Measurements from ENCODE around the gene ST13.
"Not testable (repeated sequence)": the region's sequence is repeated elsewhere in the genome, so short reads cannot be mapped to it uniquely, and the experiment has no call there.

ST13 gene

GRCh38 chr22:40856513-40857308 lies at the start of gene ST13, which contains the start of gene XPNPEP3:
Gene ST13 (minus strand): TSS chr22:40856639. CDS start chr22:40856540, 99 bp downstream.
Gene XPNPEP3 (plus strand): TSS chr22:40857148. CDS start chr22:40857182, 34 bp downstream.
- DNase-seq = peak; percentile 81

- DNase-seq = no peak
Observed at GRCh38 chr22:40904101-40904500, 47.7 kb upstream of the ST13 start.

GRCh38 chr22:40898850-40899357 lies 42.5 kb upstream of the ST13 start:
- DNase-seq = no peak

GRCh38 chr22:40894417-40894816 lies 38.0 kb upstream of the ST13 start:
- no peak for DNase-seq

- DNase-seq = no peak
Observed at GRCh38 chr22:40890881-40891280, 34.4 kb upstream of the ST13 start.

- no peak for DNase-seq
Observed at GRCh38 chr22:40889116-40889515, 32.7 kb upstream of the ST13 start.

- no peak for DNase-seq
Observed at GRCh38 chr22:40878922-40879321, 22.5 kb upstream of the ST13 start.

- DNase-seq = no peak
Observed at GRCh38 chr22:40877488-40877887, 21.0 kb upstream of the ST13 start.

GRCh38 chr22:40876907-40877306 lies 20.5 kb upstream of the ST13 start:
- no peak for DNase-seq

- no peak for DNase-seq
Observed at GRCh38 chr22:40875111-40875510, 18.7 kb upstream of the ST13 start.

GRCh38 chr22:40874016-40874415 lies 17.6 kb upstream of the ST13 start:
- DNase-seq = no peak

GRCh38 chr22:40868379-40868778 lies 11.9 kb upstream of the ST13 start:
- DNase-seq = not testable (repeated sequence)

GRCh38 chr22:40867109-40867508 lies 10.7 kb upstream of the ST13 start:
- no peak for DNase-seq

GRCh38 chr22:40862537-40862936 lies 6.1 kb upstream of the ST13 start:
- DNase-seq = no peak

GRCh38 chr22:40862013-40862412 lies 5.6 kb upstream of the ST13 start, which contains the start of gene DNAJB7:
Gene DNAJB7 (minus strand): TSS chr22:40862113. CDS start chr22:40861994, 119 bp downstream.
- DNase-seq = no peak

- DNase-seq = no peak
Observed at GRCh38 chr22:40857309-40857855, 943 bp upstream of the ST13 start.

- DNase-seq = no peak
Observed at GRCh38 chr22:40855979-40856512, 393 bp downstream of the ST13 start.

GRCh38 chr22:40855071-40855978 lies 1.1 kb downstream of the ST13 start:
- DNase-seq = no peak

- no peak for DNase-seq
Observed at GRCh38 chr22:40853961-40854360, 2.5 kb downstream of the ST13 start.

GRCh38 chr22:40853333-40853732 lies 3.1 kb downstream of the ST13 start:
- no peak for DNase-seq

- DNase-seq = not testable (repeated sequence)
Observed at GRCh38 chr22:40845816-40846215, 10.6 kb downstream of the ST13 start.

- DNase-seq = no peak
Observed at GRCh38 chr22:40844951-40845350, 11.5 kb downstream of the ST13 start.

GRCh38 chr22:40838486-40838885 lies 18.0 kb downstream of the ST13 start:
- no peak for DNase-seq

Data from cortex of kidney (tissue), 1 donor.